Heart left ventricle (tissue), 16 donors: ENCODE results near the gene NRSN2. TPM values are rescaled to one million over a fixed set of nuclear protein-coding genes. Genes with fewer than 3 reads are reported as not detected.
"Not testable (repeated sequence)": the region's sequence is repeated elsewhere in the genome, so short reads cannot be mapped to it uniquely, and the experiment has no call there.

Experiments
- ATAC-seq, 4 donors: fragments of 200-7000 bp; cut with Tn5 transposase; one replicate each; pipeline ENCODE4 v1.9.1; 2020 to 2022; ENCODE audit warnings: moderate library complexity in 4 of 4, mild to moderate bottlenecking in 3 of 4, moderate number of reproducible peaks in 1 of 4
- DNase-seq, 5 donors: peaks; one replicate each; pipeline ENCODE4 v3.0.0-alpha.2; 2020
- H3K27ac ChIP-seq, 12 donors: fragments of 200-600 bp; sonication (generic) in 4 of 12; one replicate each; pipeline versions ENCODE4 v1.5.0 to v1.8.0; 2016 to 2022; ENCODE audit warnings: mild to moderate bottlenecking in 2 of 12
- H3K27me3 ChIP-seq, 9 donors: fragments of 200-600 bp; sonication (generic) in 2 of 9; one replicate each; pipeline versions ENCODE4 v1.5.1 to v1.8.0; 2016 to 2022; ENCODE audit warnings: mild to moderate bottlenecking in 3 of 9
- H3K36me3 ChIP-seq, 9 donors: fragments of 200-600 bp; sonication (generic) in 2 of 9; one replicate each; pipeline versions ENCODE4 v1.5.0 to v1.8.0; 2018 to 2022; ENCODE audit warnings: mild to moderate bottlenecking in 2 of 9
- H3K4me1 ChIP-seq, 12 donors: fragments of 200-600 bp; sonication (generic) in 4 of 12; one replicate each; pipeline versions ENCODE4 v1.5.0 to v1.8.0; 2016 to 2022; ENCODE audit warnings: mild to moderate bottlenecking in 3 of 12
- H3K4me3 ChIP-seq, 12 donors: fragments of 200-600 bp; sonication (generic) in 4 of 12; one replicate each; pipeline versions ENCODE4 v1.5.0 to v1.8.0; 2017 to 2022; ENCODE audit warnings: mild to moderate bottlenecking in 9 of 12, moderate library complexity in 4 of 12
- H3K9me3 ChIP-seq, 12 donors: fragments of 200-600 bp; sonication (generic) in 4 of 12; one replicate each; pipeline versions ENCODE4 v1.5.0 to v1.8.0; 2016 to 2022; ENCODE audit warnings: mild to moderate bottlenecking in 1 of 12
- POLR2A ChIP-seq, 2 donors: fragments of 450-650 bp; IDR thresholded peaks; one replicate each; pipeline ENCODE4 v1.6.1; 2017; ENCODE audit warnings: antibody characterized with exemption in 2 of 2, mild to moderate bottlenecking in 2 of 2, moderate library complexity in 2 of 2
- WGBS, 4 donors: extraction: QIAGEN DNeasy Blood & Tissue Kit in 2 of 4; methylation state at CpG; one replicate each; pipeline versions ENCODE4 v1.1.5 to v1.1.7; 2013 to 2018; 5-methylcytosine and 5-hydroxymethylcytosine counted together
- intact Hi-C, 10 donors: fragments of 100-400 bp; cut with DNase I; formaldehyde crosslinking; loops; one replicate each; pipeline versions ENCODE4 v1.11.1 to v1.14.2; 2022
- polyA plus RNA-seq, 2 donors: library from polyadenylated mRNA; stranded (reverse); fragments of 200-250 nt; gene quantifications; one replicate each; pipeline ENCODE4 v1.2.3, GENCODE V29; 2013
- total RNA-seq, 9 donors: library from RNA; depleted of rRNA in 2 of 9; stranded (reverse); fragments of >200 nt in 2 of 9; fragmentation: NEBNext Ultra II Directional in 3 of 9; extraction: Animal tissue kit (Norgen Biotek cat#: 25700) in 3 of 9; gene quantifications; one replicate each; pipeline versions ENCODE4 v1.1.0 to v1.2.4, GENCODE V29; 2016 to 2023
- TF ChIP-seq, protein P1 (sequence below), 12 donors: fragments of 200-600 bp; sonication (generic) in 4 of 12; IDR thresholded peaks; one replicate each; pipeline versions ENCODE4 v1.5.0 to v1.8.0; 2018 to 2022; ENCODE audit warnings: antibody characterized with exemption in 12 of 12, mild to moderate bottlenecking in 5 of 12
- donor health status: ischemic (EF 13 %, LVEDD 7.1; RV severe dilation, severe dysfunction).
- donor health status: healthy with polysubstance abuse.
- donor health status: DM: no; HTN: yes; CAD: no.
- donor health status: DM: no; HTN: no; CAD: no.
- donor health status: ischemic (EF 25% LVEDD 6.9; RV normal size, moderate dysfunction).
- donor health status: ischemic (EF 25% LVEDD 5.7; RV mildly dilated, moderate dysfunction).
- donor health status: healthy.
- donor health status: DM: yes; HTN: yes; CAD: no.
- donor health status: ischemic (EF 35%, LVEDD 5.7; RV mildly dilated, moderate dysfunction).
- donor health status: nonischemic (EF 11% LVEDD 7.7; RV severe dilation, severe dysfunction).
- donor health status: DM: yes; HTN: yes; CAD: no.
- donor health status: PGD.
- donor health status: ischemic (EF 29% LVEDD 5.4; RV normal size, mild dysfunction).
- donor health status: nonischemic (EF 23%, LVEDD 6.1; RV moderate dilation, normal function).

Gene NRSN2
- total and polyA plus RNA-seq, 11 donors = 13.8 to 49.5 (median 28.1) TPM

DNA sequence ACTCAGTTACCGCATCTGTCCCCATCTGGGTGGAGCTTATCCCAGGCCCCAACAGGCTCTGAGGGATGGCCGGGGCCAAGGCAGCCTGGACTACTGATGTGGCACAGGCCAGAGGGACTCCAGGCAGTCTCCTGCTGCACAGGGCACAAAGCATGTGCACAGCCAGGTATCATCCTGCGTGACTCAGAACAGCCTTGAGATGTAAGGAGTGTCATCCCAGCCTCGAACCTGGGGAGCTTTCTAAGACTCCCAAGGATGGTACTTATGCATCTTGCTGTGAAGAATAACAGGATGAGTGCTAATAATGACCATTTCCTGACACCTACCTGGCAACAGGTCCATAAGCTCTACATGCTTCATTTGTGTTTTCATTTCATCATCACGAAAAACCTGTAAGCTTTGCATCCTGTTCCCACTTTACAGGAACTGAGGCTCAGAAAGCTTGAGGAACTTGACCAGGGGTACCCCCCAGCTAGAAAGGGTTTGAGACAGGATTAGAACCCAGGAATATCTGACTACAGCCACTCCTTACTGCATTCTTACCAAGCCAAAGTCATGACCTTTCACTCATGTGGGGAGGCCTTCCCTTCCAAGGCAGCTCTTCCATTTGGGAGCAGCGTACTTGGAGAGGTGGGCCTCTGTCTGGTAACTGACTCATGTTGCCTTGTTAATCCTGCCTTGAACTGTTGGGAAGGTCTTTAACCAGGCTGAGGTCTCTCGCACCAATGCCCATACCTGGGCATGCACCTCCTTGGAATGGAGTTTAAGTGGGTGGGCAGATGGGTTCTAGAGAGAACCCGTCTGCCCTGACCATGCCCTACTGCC lies 35.6 kb downstream of the NRSN2 start:
- intact Hi-C loops = no loop called here
- TF ChIP-seq, protein P1, sequence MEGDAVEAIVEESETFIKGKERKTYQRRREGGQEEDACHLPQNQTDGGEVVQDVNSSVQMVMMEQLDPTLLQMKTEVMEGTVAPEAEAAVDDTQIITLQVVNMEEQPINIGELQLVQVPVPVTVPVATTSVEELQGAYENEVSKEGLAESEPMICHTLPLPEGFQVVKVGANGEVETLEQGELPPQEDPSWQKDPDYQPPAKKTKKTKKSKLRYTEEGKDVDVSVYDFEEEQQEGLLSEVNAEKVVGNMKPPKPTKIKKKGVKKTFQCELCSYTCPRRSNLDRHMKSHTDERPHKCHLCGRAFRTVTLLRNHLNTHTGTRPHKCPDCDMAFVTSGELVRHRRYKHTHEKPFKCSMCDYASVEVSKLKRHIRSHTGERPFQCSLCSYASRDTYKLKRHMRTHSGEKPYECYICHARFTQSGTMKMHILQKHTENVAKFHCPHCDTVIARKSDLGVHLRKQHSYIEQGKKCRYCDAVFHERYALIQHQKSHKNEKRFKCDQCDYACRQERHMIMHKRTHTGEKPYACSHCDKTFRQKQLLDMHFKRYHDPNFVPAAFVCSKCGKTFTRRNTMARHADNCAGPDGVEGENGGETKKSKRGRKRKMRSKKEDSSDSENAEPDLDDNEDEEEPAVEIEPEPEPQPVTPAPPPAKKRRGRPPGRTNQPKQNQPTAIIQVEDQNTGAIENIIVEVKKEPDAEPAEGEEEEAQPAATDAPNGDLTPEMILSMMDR (IDR thresholded peaks at IDR 0.05) = no peak
- TF ChIP-seq POLR2A (IDR thresholded peaks at IDR 0.05) = no peak
- Histone ChIP-seq H3K4me3 (peak overlapping the region in 9 of 12 donors; percentile 61 to 78 (median 69)), H3K36me3 (no peaks in the 10 kb centered on the region), H3K9me3 (no peaks in the 10 kb centered on the region), H3K27me3 (peaks cover 0 to 13% (median 0%) of the 10 kb centered on the region in 9 donors), H3K4me1 (peaks cover 0 to 18% (median 5%) of the 10 kb centered on the region in 12 donors), H3K27ac (no peak overlapping the region)
- 74 to 85% (median 81%) methylated on average over 7 to 8 of the region's 8 CpGs for WGBS, 4 donors
- ATAC-seq (peak in 3 of 4 donors; percentile 7 to 30 (median 18)), DNase-seq (no peak)

DNA sequence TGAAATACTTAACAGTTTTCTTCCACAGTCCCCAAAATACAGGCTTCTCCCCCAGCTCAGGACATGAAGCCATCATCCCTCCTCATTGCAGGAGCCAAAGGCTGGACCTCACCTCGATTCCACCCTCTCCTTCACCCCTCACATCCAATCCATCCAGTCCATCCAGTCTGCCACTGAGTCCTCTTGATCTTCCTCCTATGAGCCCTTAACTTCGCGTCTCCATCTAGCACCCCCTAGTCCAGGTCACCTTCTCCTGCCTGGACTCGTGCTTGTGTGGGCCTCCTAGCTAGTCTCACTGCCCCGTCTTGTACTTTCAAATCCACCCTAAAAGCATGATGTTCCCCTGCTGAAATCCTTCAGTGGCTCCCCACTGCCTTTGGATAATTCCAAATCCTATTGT lies 37.0 kb downstream of the NRSN2 start:
- intact Hi-C loops = no loop called here

DNA sequence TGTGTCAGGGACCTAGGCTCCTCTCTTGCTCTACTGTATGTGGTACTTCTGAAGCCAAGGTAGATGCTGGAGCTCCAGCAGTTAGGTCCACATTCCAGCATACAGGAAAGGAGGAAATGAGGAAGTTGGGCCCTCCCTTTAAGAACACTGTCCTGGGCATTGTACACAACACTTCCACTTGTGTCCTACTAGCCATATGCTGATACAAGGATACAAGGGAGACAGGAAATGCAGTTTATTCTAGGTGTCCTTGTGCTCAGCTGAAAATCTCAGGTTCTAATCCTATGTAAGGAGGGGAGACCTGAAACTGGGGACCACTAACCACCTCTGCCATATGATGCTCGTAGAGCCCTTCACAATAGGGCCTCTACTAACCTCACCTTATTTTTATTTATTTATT lies 37.8 kb downstream of the NRSN2 start:
- intact Hi-C loops = no loop called here
- TF ChIP-seq, protein P1 (IDR thresholded peaks at IDR 0.05) = no peak
- no peak for TF ChIP-seq POLR2A (IDR thresholded peaks at IDR 0.05)
- DNase-seq (no peak), ATAC-seq (no peak)
- no peak overlapping the region for H3K4me3 ChIP-seq
- H3K27me3 ChIP-seq = peaks cover 0 to 13% (median 0%) of the 10 kb centered on the region in 9 donors
- 97 to 100% (median 100%) methylated on average over 1 of the region's 1 CpG for WGBS, 4 donors
- H3K4me1 ChIP-seq = peaks cover 0 to 18% (median 5%) of the 10 kb centered on the region in 12 donors
- H3K9me3 ChIP-seq = no peaks in the 10 kb centered on the region
- no peak overlapping the region for H3K27ac ChIP-seq
- H3K36me3 ChIP-seq = peaks cover 0 to 19% (median 0%) of the 10 kb centered on the region in 9 donors

More for the DNA sequence above, 37.0 kb downstream of the NRSN2 start:
- peaks cover 0 to 18% (median 5%) of the 10 kb centered on the region in 12 donors for H3K4me1 ChIP-seq
- WGBS, 4 donors = 82 to 94% (median 93%) methylated on average over 5 of the region's 5 CpGs
- TF ChIP-seq, protein P1 (IDR thresholded peaks at IDR 0.05) = no peak
- TF ChIP-seq POLR2A (IDR thresholded peaks at IDR 0.05) = no peak
- H3K27ac ChIP-seq = no peak overlapping the region
- peaks cover 0 to 11% (median 0%) of the 10 kb centered on the region in 9 donors for H3K36me3 ChIP-seq
- H3K4me3 ChIP-seq = no peak overlapping the region
- H3K27me3 ChIP-seq = peaks cover 0 to 13% (median 0%) of the 10 kb centered on the region in 9 donors
- no peak for ATAC-seq
- DNase-seq = no peak
- H3K9me3 ChIP-seq = no peaks in the 10 kb centered on the region

DNA sequence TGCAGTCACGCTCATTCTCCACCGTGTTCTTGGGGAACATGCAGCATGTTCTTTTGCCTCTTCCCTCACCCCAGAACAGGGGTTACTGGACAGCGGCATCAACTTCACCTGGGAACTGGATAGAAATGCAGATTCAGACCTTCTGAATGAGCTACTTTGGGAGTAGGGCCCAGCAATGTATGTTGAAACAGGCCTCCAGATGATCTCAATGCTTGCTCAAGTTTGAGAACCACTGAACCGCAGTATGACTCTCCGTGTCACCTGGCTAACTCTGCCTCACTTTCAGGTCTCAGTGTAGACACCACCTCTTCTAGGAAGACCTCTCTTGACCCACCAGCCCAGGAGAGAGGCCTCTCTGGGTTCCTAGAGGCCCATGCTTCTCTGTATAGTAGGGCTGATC lies 38.5 kb downstream of the NRSN2 start:
- Histone ChIP-seq H3K4me1 (peaks cover 0 to 18% (median 5%) of the 10 kb centered on the region in 12 donors), H3K27me3 (peaks cover 0 to 13% (median 0%) of the 10 kb centered on the region in 9 donors), H3K27ac (no peak overlapping the region), H3K4me3 (no peak overlapping the region), H3K9me3 (no peaks in the 10 kb centered on the region), H3K36me3 (peaks cover 0 to 26% (median 0%) of the 10 kb centered on the region in 9 donors)
- 94 to 100% (median 97%) methylated on average over 5 of the region's 5 CpGs for WGBS, 4 donors
- DNase-seq (no peak), ATAC-seq (no peak)
- TF ChIP-seq, protein P1 (IDR thresholded peaks at IDR 0.05) = no peak
- no peak for TF ChIP-seq POLR2A (IDR thresholded peaks at IDR 0.05)
- intact Hi-C loops = no loop called here

DNA sequence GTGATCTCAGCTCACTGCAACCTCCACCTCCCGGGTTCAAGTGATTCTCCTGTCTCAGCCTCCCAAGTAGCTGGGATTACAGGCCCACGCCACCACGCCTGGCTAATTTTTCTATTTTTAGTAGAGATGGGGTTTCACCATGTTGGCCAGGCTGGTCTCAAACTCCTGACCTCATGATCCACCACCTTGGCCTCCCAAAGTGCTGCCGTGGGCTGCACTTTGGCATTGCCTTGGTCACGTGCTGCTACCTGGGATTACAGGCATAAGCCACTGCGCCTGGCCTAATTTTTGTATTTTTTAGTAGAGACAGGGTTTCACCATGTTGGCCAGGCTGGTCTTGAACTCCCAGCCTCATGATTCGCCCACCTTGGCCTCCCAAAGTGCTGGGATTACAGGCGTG lies 39.7 kb downstream of the NRSN2 start:
- H3K27me3 ChIP-seq, H3K9me3 ChIP-seq, ATAC-seq, H3K4me3 ChIP-seq, H3K27ac ChIP-seq, H3K4me1 ChIP-seq, intact Hi-C loops, DNase-seq: not testable (repeated sequence)
- peaks cover 0 to 36% (median 2%) of the 10 kb centered on the region in 9 donors for H3K36me3 ChIP-seq
- 97 to 99% (median 98%) methylated on average over 8 of the region's 8 CpGs for WGBS, 4 donors
